AG08396 (cell line): ENCODE results near the gene FUT7.
"Not testable (repeated sequence)": the region's sequence is repeated elsewhere in the genome, so short reads cannot be mapped to it uniquely, and the experiment has no call there.

Experiments
- DNase-seq: peaks from one replicate; pipeline ENCODE4 v3.0.0; 2012; ENCODE audit warnings: low spot score, mixed read lengths

The FUT7 gene

GRCh38 chr9:137033481-137033880, 1.6 kb upstream of the FUT7 start:
- DNase-seq: not testable (repeated sequence)

GRCh38 chr9:137032858-137033257, 970 bp upstream of the FUT7 start:
- no peak for DNase-seq

- DNase-seq: no peak
These were observed 1.1 kb downstream of the FUT7 start for GRCh38 chr9:137030538-137031527.

GRCh38 chr9:137030006-137030405, 1.9 kb downstream of the FUT7 start:
- DNase-seq: no peak

- peak; percentile 84 for DNase-seq
These were observed 2.6 kb downstream of the FUT7 start for GRCh38 chr9:137029058-137029936.

- peak; percentile 85 for DNase-seq
These were observed 3.4 kb downstream of the FUT7 start for GRCh38 chr9:137028263-137029057.

GRCh38 chr9:137027369-137028262, 4.3 kb downstream of the FUT7 start, which contains the start of gene ABCA2:
ABCA2 (minus strand) TSS chr9:137028237; CDS start chr9:137028140, 97 bp downstream.
- DNase-seq: peak; percentile 58

GRCh38 chr9:137026828-137027227, 5.1 kb downstream of the FUT7 start:
- no peak for DNase-seq

- no peak for DNase-seq
These were observed 5.5 kb downstream of the FUT7 start for GRCh38 chr9:137026384-137026783.

- no peak for DNase-seq
These were observed 6.3 kb downstream of the FUT7 start for GRCh38 chr9:137025517-137025966.

- DNase-seq: no peak
These were observed 8.3 kb downstream of the FUT7 start for GRCh38 chr9:137023583-137023991.

- no peak for DNase-seq
These were observed 8.7 kb downstream of the FUT7 start for GRCh38 chr9:137023157-137023556.

- DNase-seq: no peak
These were observed 9.3 kb downstream of the FUT7 start for GRCh38 chr9:137022662-137023008.

GRCh38 chr9:137021979-137022661, 9.8 kb downstream of the FUT7 start:
- DNase-seq: peak; percentile 84

- no peak for DNase-seq
These were observed 10.3 kb downstream of the FUT7 start for GRCh38 chr9:137021568-137021978.

GRCh38 chr9:137020771-137021567, 10.9 kb downstream of the FUT7 start:
- DNase-seq: no peak

- DNase-seq: no peak
These were observed 11.8 kb downstream of the FUT7 start for GRCh38 chr9:137019891-137020683.
